ENCODE data around the gene NLRC3. TPM values are rescaled to one million over a fixed set of nuclear protein-coding genes. Genes with fewer than 3 reads are reported as not detected.

NLRC3 gene
- total RNA-seq, 2 donors from 2014 or later = 24.6 to 26.2 TPM

DNA sequence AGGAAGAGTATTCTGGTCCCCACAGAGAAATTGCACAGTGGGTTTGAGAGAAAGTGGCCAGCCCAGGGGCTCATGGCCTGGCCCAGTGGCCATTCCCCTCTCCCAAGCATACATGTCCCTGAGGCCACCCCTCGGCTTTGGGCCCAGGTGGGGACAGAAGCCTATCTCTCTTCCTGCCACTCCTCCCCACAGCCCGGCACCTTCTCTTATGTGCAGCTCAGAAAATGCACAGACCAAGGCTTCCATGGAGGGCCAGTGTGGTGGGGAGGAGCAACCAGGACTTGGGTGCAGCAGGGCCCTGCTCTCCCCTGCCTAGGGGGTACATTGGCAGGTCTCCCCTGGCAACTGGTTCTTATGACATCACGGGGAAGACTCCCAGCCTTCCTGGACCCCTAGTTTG lies 82.0 kb downstream of the NLRC3 start, which contains the start of gene C16orf90:
TSS of gene C16orf90 (minus strand) at position 314 of the 400 bp plus-strand sequence. CDS start at position 246, 68 bp downstream.
- DNase-seq (ENCODE audit: low spot score in 2 of 2) = no peak
- Mint-ChIP-seq H3K36me3 (peaks cover 0 to 6% of the 10 kb centered on the region in 2 donors), H3K27ac (peak within 1 kb of the TSS in 1 of 2 donors; percentile 5), H3K9me3 (no peaks in the 10 kb centered on the region)
- ATAC-seq = no peak

DNA sequence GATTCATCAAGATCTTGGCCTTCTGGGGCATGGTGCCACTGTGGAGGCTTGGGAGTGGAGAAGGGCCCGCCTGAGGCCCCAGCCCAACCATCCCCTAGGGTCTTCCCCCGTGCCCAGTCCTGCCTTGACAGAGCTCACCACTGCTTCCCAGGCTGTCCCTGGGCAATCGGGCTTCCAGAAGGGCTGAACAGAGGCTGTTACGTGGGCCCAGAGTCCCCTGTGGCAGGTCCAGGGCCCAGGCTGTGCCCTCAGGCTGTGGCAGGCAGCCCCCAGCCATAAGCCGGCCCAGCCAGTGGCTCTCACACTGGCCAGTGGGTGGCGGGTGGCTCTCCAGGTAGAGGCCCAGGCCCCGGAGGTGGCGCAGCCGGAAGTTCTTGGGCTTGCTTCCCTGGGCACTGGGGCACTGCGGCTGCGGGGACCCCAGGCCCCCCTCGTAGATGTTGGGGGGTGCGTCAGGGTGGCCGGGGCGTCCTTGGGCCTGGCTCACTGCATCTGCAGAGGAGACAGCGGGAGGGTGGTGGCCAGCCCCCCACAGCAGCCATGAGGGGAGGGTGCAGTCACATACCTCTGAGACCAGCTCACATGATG lies 82.7 kb downstream of the NLRC3 start:
- DNase-seq (ENCODE audit: low spot score in 2 of 2) = no peak
- no peak overlapping the region for H3K27ac Mint-ChIP-seq
- ATAC-seq = no peak
- peaks cover 0 to 4% of the 10 kb centered on the region in 2 donors for H3K36me3 Mint-ChIP-seq
- H3K9me3 Mint-ChIP-seq = no peaks in the 10 kb centered on the region

DNA sequence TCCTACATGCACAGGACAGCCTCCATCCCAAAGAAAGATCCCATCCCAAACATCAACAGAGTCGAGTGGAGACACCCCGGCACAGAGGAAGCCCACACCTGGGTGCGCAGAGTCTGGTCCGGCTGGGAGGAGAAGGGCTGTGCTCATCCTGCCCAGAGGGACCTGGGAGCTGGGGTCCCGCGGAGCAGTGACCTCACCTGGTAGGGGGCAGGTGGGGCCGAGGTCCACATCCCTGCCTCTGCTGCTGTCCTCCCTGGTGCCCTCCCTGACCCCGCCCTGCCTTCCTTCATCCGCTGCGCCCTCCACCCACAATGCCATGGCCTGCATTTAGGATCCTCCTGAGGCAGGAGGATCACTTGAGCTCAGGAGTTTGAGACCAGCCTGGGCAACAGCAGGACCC lies 84.8 kb downstream of the NLRC3 start:
- Mint-ChIP-seq H3K9me3 (no peaks in the 10 kb centered on the region), H3K27ac (peak overlapping the region in 1 of 2 donors; percentile 9)
- ATAC-seq = no peak

DNA sequence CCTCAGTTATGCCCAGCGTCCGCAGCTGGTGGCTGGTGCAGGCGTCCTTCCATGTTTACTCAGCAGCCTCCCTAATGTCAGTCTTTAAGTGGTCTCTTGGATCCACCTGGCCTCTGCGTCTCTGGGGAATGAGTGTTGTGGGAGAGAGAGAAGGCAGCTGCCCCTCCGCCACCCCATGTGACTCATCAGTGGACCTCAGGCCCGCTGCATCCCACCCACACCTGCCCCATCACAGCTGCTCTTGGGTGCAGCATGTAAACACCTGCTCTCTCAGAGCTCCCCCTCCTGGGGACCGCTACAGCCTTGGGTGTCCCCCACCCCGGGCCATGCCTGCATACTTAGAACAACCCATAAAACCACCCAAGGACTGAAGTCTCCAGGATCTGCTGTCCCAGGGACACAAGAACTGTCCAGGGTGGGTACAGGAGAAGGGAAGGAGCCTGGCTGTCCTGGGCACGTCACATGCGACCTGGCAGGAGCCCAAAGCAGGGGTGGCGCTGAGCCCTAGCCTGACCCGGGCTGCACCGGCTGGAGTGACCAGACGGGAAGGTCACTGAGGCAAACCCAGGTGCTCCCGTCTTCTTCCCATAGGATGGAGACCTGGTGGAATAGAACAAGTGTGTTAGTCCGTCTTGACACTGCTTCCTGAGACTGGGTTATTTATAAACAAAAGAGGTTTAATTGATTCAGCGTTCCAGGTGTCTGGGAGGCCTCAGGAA lies 86.1 kb downstream of the NLRC3 start:
- DNase-seq (ENCODE audit: low spot score in 2 of 2) = no peak
- H3K36me3 Mint-ChIP-seq = no peaks in the 10 kb centered on the region
- H3K9me3 Mint-ChIP-seq = no peaks in the 10 kb centered on the region
- peak overlapping the region; percentile 34 to 69 for H3K27ac Mint-ChIP-seq
- no peak for ATAC-seq

More for the DNA sequence above, 84.8 kb downstream of the NLRC3 start:
- no peaks in the 10 kb centered on the region for H3K36me3 Mint-ChIP-seq
- DNase-seq (ENCODE audit: low spot score in 2 of 2) = no peak

Other genes starting within 250 kb of the NLRC3 start
- not detected for gene OR2C1, start 221.5 kb downstream of the NLRC3 start, total RNA-seq
- gene ZSCAN32, start 176.4 kb downstream of the NLRC3 start, total RNA-seq = 10 to 100 TPM in 1 of 2 donors, 1 to 10 TPM in 1; 7.6 to 14.1 TPM
- 1 to 10 TPM; 5.2 to 7.7 TPM for gene ZNF174, start 176.2 kb downstream of the NLRC3 start, total RNA-seq
- 1 to 10 TPM; 2.0 to 3.1 TPM for gene ZNF597, start 133.9 kb downstream of the NLRC3 start, total RNA-seq
- 10 to 100 TPM; 29.2 to 40.1 TPM for gene NAA60, start 133.7 kb downstream of the NLRC3 start, total RNA-seq
- gene C16orf90, start 81.9 kb downstream of the NLRC3 start, total RNA-seq = under 1 TPM in 1 of 2 donors, not detected in 1; 0.25 TPM
- 10 to 100 TPM; 15.5 to 20.0 TPM for gene CLUAP1, start 76.4 kb downstream of the NLRC3 start, total RNA-seq
- gene SLX4, start 34.2 kb upstream of the NLRC3 start, total RNA-seq = 10 to 100 TPM; 12.7 to 19.7 TPM
- 10 to 100 TPM; 17.5 to 29.5 TPM for gene DNASE1, start 77.3 kb upstream of the NLRC3 start, total RNA-seq
- 100 to 1,000 TPM; 191 to 276 TPM for gene TRAP1, start 140.1 kb upstream of the NLRC3 start, total RNA-seq

Measured in activated naive CD4-positive, alpha-beta T cell treated with anti-CD3 and anti-CD28 coated beads, Interleukin-2, amount 50 U/mL, for 72 hours (primary cell).